ENCODE results near the gene HRK.

Gene HRK

GRCh38 chr12:116860263-116860662, 21.0 kb downstream of the HRK start:
- Histone ChIP-seq H3K4me1 (ENCODE audit: control insufficient read depth, insufficient read depth, low read length) (no peaks in the 10 kb centered on the region), H3K9me3 (ENCODE audit: control insufficient read depth, insufficient read depth, low read length) (no peaks in the 10 kb centered on the region), H3K36me3 (ENCODE audit: control insufficient read depth, insufficient read depth, low read length) (no peaks in the 10 kb centered on the region), H3K27me3 (ENCODE audit: control insufficient read depth, insufficient read depth, low read length) (no peaks in the 10 kb centered on the region), H3K9ac (ENCODE audit: low read depth, low read length) (no peak overlapping the region), H3K4me3 (ENCODE audit: low read depth, low read length) (no peak overlapping the region)

DNA sequence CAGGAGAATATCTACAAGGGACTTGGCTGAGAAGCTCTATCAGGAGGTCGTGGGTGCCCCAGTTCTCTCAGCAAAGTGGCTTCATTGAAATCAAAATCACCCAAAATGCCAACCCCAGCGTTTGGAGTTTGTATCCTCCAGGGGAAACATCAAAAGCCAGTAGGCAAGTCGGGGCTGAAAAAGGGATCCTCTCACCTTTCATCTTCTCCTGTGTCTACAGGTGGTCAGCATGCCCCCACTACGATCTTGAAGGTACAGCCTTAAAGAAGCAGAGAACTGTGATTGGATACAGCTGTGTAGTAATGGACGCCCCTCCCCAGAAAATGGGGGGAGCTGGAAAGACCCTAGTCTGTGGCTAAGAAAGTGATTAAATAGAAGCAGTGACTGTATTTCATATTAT, 22.2 kb downstream of the HRK start:
- H3K36me3 ChIP-seq (ENCODE audit: control insufficient read depth, insufficient read depth, low read length) = no peaks in the 10 kb centered on the region
- H3K9me3 ChIP-seq (ENCODE audit: control insufficient read depth, insufficient read depth, low read length) = no peaks in the 10 kb centered on the region
- H3K4me3 ChIP-seq (ENCODE audit: low read depth, low read length) = no peak overlapping the region
- H3K9ac ChIP-seq (ENCODE audit: low read depth, low read length) = no peak overlapping the region
- H3K27me3 ChIP-seq (ENCODE audit: control insufficient read depth, insufficient read depth, low read length) = no peaks in the 10 kb centered on the region
- H3K4me1 ChIP-seq (ENCODE audit: control insufficient read depth, insufficient read depth, low read length) = no peaks in the 10 kb centered on the region

GRCh38 chr12:116856729-116857128, 24.5 kb downstream of the HRK start:
- Histone ChIP-seq H3K9ac (ENCODE audit: low read depth, low read length) (no peak overlapping the region), H3K36me3 (ENCODE audit: control insufficient read depth, insufficient read depth, low read length) (no peaks in the 10 kb centered on the region), H3K27me3 (ENCODE audit: control insufficient read depth, insufficient read depth, low read length) (no peaks in the 10 kb centered on the region), H3K4me1 (ENCODE audit: control insufficient read depth, insufficient read depth, low read length) (no peaks in the 10 kb centered on the region), H3K4me3 (ENCODE audit: low read depth, low read length) (no peak overlapping the region), H3K9me3 (ENCODE audit: control insufficient read depth, insufficient read depth, low read length) (no peaks in the 10 kb centered on the region)

- H3K36me3 ChIP-seq (ENCODE audit: control insufficient read depth, insufficient read depth, low read length) = no peaks in the 10 kb centered on the region
- H3K9me3 ChIP-seq (ENCODE audit: control insufficient read depth, insufficient read depth, low read length) = no peaks in the 10 kb centered on the region
- H3K4me1 ChIP-seq (ENCODE audit: control insufficient read depth, insufficient read depth, low read length) = no peaks in the 10 kb centered on the region
- no peak overlapping the region for H3K9ac ChIP-seq (ENCODE audit: low read depth, low read length)
- no peak overlapping the region for H3K4me3 ChIP-seq (ENCODE audit: low read depth, low read length)
- H3K27me3 ChIP-seq (ENCODE audit: control insufficient read depth, insufficient read depth, low read length) = no peaks in the 10 kb centered on the region
These were observed 25.3 kb downstream of the HRK start for GRCh38 chr12:116855744-116856470.

DNA sequence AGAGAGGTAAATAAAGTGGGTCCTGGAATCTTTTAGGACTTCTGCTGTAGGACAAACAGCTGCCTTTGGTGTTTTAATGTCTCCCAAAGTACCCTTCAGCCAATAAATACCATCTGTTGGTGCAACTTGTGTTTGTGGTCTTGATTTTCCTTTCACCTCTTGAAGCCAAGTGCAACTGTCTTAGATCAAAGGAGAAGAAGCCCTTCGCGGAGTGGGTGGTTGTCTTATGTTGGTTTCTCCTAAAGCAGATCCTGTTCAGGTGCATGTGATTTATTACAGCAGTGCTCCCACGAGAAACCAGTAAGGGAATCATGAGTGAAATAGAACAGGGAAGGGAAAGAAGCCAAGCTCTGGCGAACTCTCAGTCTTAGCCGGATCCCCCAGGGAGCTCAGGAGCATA, 27.7 kb downstream of the HRK start:
- no peaks in the 10 kb centered on the region for H3K4me1 ChIP-seq (ENCODE audit: control insufficient read depth, insufficient read depth, low read length)

GRCh38 chr12:116852303-116852702, 28.9 kb downstream of the HRK start:
- Histone ChIP-seq H3K4me3 (ENCODE audit: low read depth, low read length) (no peak overlapping the region), H3K9me3 (ENCODE audit: control insufficient read depth, insufficient read depth, low read length) (no peaks in the 10 kb centered on the region), H3K36me3 (ENCODE audit: control insufficient read depth, insufficient read depth, low read length) (peaks cover 4% of the 10 kb centered on the region), H3K4me1 (ENCODE audit: control insufficient read depth, insufficient read depth, low read length) (no peaks in the 10 kb centered on the region), H3K9ac (ENCODE audit: low read depth, low read length) (no peak overlapping the region), H3K27me3 (ENCODE audit: control insufficient read depth, insufficient read depth, low read length) (no peaks in the 10 kb centered on the region)

More for the DNA sequence above, 27.7 kb downstream of the HRK start:
- Histone ChIP-seq H3K36me3 (ENCODE audit: control insufficient read depth, insufficient read depth, low read length) (peaks cover 4% of the 10 kb centered on the region), H3K9me3 (ENCODE audit: control insufficient read depth, insufficient read depth, low read length) (no peaks in the 10 kb centered on the region), H3K4me3 (ENCODE audit: low read depth, low read length) (no peak overlapping the region), H3K27me3 (ENCODE audit: control insufficient read depth, insufficient read depth, low read length) (no peaks in the 10 kb centered on the region), H3K9ac (ENCODE audit: low read depth, low read length) (no peak overlapping the region)

DNA sequence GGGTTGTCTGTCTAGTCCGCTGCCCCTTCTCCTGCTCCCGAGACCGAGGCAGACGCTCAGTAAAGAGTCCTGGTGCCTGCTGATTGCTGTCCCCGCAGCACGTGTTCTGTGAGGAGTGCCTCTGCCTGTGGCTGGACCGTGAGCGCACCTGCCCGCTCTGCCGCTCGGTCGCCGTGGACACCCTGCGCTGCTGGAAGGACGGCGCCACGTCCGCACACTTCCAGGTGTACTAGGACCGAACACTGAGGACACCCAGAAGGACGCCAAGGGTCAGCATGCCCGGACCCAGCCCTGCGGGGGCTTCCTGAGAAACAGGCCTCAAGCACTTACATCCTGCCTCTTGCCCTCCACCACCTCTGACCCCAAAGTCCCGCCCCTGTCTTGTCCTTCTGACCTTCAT, 32.0 kb downstream of the HRK start:
- peaks cover 4% of the 10 kb centered on the region for H3K36me3 ChIP-seq (ENCODE audit: control insufficient read depth, insufficient read depth, low read length)
- H3K9ac ChIP-seq (ENCODE audit: low read depth, low read length) = no peak overlapping the region
- no peaks in the 10 kb centered on the region for H3K9me3 ChIP-seq (ENCODE audit: control insufficient read depth, insufficient read depth, low read length)
- H3K27me3 ChIP-seq (ENCODE audit: control insufficient read depth, insufficient read depth, low read length) = no peaks in the 10 kb centered on the region
- H3K4me1 ChIP-seq (ENCODE audit: control insufficient read depth, insufficient read depth, low read length) = no peaks in the 10 kb centered on the region
- H3K4me3 ChIP-seq (ENCODE audit: low read depth, low read length) = no peak overlapping the region

GRCh38 chr12:116843085-116843484, 38.2 kb downstream of the HRK start:
- Histone ChIP-seq H3K27me3 (ENCODE audit: control insufficient read depth, insufficient read depth, low read length) (no peaks in the 10 kb centered on the region), H3K4me1 (ENCODE audit: control insufficient read depth, insufficient read depth, low read length) (no peaks in the 10 kb centered on the region), H3K9ac (ENCODE audit: low read depth, low read length) (no peak overlapping the region), H3K36me3 (ENCODE audit: control insufficient read depth, insufficient read depth, low read length) (no peaks in the 10 kb centered on the region), H3K9me3 (ENCODE audit: control insufficient read depth, insufficient read depth, low read length) (no peaks in the 10 kb centered on the region), H3K4me3 (ENCODE audit: low read depth, low read length) (no peak overlapping the region)

DNA sequence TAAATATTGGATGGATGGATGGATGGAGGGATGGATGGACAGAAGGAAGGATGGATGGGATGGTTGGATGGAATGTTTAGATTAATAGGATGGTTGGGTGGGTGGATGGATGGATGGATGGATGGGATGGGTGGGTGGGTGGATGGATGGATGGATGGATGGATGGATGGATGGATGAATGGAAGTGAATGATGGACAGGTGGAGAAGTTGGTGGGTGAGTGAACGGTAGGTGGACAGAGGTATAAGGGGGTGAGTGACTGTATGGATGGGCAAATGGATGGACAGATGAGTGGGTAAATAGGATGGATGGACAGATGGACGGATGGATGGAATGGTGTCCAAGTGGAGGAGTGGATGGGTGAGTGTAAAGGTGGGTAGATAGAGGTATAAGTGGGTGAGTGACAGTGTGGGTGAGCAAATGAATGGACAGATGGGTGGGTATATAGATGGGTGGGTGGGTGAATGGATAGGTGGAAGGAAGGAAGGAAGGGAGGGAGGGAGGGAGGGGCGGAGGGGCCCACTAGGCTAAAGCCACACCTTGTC, 41.9 kb downstream of the HRK start:
- Histone ChIP-seq H3K4me1 (ENCODE audit: control insufficient read depth, insufficient read depth, low read length) (no peaks in the 10 kb centered on the region), H3K9ac (ENCODE audit: low read depth, low read length) (no peak overlapping the region), H3K27me3 (ENCODE audit: control insufficient read depth, insufficient read depth, low read length) (no peaks in the 10 kb centered on the region), H3K36me3 (ENCODE audit: control insufficient read depth, insufficient read depth, low read length) (peaks cover 6% of the 10 kb centered on the region), H3K9me3 (ENCODE audit: control insufficient read depth, insufficient read depth, low read length) (no peaks in the 10 kb centered on the region), H3K4me3 (ENCODE audit: low read depth, low read length) (no peak overlapping the region)

DNA sequence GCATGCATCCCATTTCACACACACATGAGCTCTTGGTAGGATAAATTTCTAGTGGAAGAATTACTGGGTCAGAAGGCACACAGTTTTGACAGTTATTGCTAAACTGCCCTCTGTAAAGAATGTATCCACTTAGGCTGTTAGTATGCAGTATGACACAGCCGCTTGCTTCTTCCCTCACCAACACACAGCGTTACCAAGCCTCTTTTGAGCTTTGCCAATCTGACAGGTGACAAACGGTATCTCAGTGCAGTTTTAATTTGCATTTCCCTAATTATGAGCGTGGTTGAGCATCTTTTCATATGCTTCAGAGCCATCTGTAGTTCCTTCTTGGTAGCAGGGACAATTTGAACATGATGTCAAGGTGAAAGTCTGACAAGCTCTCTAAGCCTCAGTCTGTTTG, 42.9 kb downstream of the HRK start:
- H3K36me3 ChIP-seq (ENCODE audit: control insufficient read depth, insufficient read depth, low read length) = peaks cover 6% of the 10 kb centered on the region
- no peaks in the 10 kb centered on the region for H3K9me3 ChIP-seq (ENCODE audit: control insufficient read depth, insufficient read depth, low read length)
- no peaks in the 10 kb centered on the region for H3K4me1 ChIP-seq (ENCODE audit: control insufficient read depth, insufficient read depth, low read length)
- no peaks in the 10 kb centered on the region for H3K27me3 ChIP-seq (ENCODE audit: control insufficient read depth, insufficient read depth, low read length)
- H3K9ac ChIP-seq (ENCODE audit: low read depth, low read length) = no peak overlapping the region
- H3K4me3 ChIP-seq (ENCODE audit: low read depth, low read length) = no peak overlapping the region

- H3K9ac ChIP-seq (ENCODE audit: low read depth, low read length) = no peak overlapping the region
- no peak overlapping the region for H3K4me3 ChIP-seq (ENCODE audit: low read depth, low read length)
- H3K4me1 ChIP-seq (ENCODE audit: control insufficient read depth, insufficient read depth, low read length) = no peaks in the 10 kb centered on the region
- H3K9me3 ChIP-seq (ENCODE audit: control insufficient read depth, insufficient read depth, low read length) = no peaks in the 10 kb centered on the region
- H3K36me3 ChIP-seq (ENCODE audit: control insufficient read depth, insufficient read depth, low read length) = peaks cover 6% of the 10 kb centered on the region
- no peaks in the 10 kb centered on the region for H3K27me3 ChIP-seq (ENCODE audit: control insufficient read depth, insufficient read depth, low read length)
These were observed 44.1 kb downstream of the HRK start for GRCh38 chr12:116837097-116837496.

- H3K4me3 ChIP-seq (ENCODE audit: low read depth, low read length) = no peak overlapping the region
- no peak overlapping the region for H3K9ac ChIP-seq (ENCODE audit: low read depth, low read length)
- no peaks in the 10 kb centered on the region for H3K27me3 ChIP-seq (ENCODE audit: control insufficient read depth, insufficient read depth, low read length)
- H3K4me1 ChIP-seq (ENCODE audit: control insufficient read depth, insufficient read depth, low read length) = no peaks in the 10 kb centered on the region
- H3K36me3 ChIP-seq (ENCODE audit: control insufficient read depth, insufficient read depth, low read length) = peaks cover 6% of the 10 kb centered on the region
- no peaks in the 10 kb centered on the region for H3K9me3 ChIP-seq (ENCODE audit: control insufficient read depth, insufficient read depth, low read length)
These were observed 45.8 kb downstream of the HRK start for GRCh38 chr12:116835484-116835883.

All from iPS-15b (cell line).